ENCODE measurements around the gene SSC5D.

Gene SSC5D

DNA sequence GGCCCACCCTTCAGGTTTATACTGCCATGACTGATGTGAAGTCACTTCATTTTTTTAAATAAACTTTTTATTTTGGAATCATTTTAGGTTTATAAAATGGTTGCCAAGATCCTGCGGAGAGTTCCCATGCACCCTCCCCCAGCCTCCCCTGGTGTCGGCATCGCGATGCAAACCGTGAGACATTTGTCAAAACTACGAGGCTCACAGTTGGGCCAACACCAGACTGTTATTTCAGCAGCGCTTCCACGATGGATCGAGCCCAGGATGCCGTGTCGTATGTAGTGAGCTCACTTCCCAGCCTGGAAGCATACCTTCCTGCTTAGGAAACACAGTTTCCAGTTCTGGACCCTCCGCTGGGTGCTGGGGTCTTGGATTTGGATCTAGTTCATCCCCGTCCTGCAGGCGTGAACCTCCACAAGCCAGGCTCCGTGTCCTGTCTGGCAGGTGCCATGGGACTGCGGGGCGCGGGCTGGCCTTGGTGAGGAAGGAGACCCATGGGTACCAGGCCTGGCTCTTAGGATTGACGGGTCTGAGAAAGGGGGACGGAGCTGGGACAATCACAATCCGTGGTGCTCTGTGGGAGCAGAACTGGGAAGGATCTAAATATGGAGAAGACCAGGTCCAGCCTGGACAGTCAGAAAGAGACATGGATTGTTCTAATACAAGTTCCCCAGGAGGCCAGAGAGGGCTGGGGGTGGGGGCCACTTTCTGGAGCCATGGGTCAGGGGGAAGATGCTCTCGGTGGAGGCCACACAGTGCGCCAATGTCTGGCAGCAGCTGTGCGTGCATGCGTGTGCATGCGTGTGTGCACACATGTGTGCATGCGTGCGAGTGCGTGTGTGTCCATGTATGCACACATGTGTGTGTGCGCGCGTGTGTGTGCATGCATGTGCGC is 51.1 kb downstream of the SSC5D start:
- DNase-seq = no peak

DNA sequence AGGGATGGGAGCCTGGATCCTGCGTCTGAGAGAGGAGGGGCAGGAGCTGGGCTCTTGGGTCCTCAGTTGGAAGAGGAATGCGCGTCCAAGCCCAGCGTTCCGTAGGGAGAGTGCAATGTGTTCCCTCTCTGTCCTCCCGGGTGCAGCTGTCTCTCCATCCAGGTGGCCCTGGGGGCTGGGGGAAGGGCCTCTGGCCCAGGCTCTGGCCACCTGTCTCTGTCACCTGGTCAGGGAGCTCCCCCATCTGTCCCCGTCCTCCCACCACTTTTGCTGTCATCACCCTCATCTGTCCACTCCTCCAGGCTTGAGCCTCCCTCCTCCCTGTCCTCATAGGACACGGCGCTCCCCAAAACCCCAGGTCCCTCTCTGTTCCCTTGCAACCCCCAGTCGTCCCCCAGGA is 52.4 kb downstream of the SSC5D start:
- no peak for DNase-seq

DNA sequence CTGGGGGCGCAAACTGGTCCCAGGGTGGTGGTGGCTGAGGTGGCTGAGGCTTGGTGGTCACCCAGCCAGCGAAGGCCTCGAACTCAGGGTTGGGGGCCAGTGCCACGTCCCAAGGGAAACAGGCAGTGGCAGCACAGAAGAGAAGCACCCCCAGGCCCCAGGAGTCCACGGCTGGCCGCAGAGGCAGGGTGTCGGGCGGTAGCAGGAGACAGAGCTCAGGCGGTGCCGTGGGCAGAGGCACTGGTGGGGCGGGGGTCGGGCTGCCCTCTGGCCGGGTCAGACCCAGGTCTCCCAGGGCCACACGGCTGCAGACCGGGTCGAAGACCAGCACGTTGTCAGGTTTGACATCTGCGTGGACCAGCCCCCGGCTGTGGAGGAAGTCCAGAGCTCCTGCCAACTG is 52.9 kb downstream of the SSC5D start:
- DNase-seq = no peak

DNA sequence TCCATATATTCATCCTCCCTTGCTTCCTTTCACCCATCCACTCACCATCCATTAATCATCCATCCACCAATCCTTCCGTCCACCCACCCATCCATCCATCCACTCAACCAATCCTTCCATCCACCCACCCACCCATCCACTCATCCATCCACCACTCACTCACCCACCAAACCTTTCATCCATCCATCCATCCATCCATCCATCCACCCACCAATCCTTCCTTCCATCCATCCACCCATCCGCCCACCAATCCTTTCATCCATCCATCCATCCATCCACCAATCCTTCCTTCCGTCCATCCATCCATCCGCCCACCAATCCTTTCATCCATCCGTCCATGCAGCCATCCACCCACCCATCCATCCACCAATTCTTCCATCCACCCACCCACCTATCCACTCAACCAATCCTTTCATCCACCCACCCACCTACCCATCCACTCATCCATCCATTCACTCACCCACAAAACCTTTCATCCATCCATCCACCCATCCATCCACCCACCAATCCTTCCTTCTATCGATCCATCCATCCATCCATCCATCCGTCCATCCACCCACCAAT is 54.1 kb downstream of the SSC5D start:
- DNase-seq = no peak

DNA sequence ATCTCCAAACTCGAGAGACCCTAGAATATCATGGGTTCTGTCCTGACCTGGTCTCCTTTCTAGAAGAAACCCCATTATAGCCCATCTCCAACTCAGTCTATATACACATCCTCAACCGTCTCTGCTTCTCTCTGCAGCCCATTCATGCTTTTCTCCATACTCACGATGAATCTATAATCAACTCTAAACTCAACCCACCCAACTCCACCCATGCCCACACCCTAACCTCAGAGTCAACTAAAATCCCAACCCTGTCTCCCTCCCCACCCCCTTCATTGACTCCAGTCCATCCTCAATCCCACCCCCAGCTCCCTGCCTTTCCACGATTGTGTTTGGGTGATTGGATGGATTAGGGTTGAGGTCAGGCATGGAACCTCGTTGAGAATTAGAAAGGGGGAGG is 55.3 kb downstream of the SSC5D start:
- DNase-seq = no peak

DNA sequence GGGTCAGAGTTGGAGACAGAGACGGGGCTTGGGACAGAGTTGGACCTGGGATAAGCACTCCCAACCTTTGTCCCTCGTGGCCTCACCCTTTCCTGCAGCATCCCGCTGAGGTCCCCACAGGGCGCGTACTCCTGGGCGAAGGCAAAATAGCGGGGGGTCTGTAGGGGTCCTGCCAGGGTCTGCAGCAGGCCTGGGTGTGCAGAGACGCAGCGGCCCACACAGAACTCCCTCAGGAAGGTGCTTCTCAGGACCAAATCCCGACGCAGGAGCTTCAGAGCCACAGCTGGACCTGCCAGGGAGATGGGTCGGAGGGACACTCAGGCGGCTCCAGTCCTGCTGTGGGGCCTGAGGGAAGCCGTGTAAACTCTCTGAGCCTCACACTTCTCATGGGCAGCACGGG is 55.8 kb downstream of the SSC5D start:
- DNase-seq = no peak

DNA sequence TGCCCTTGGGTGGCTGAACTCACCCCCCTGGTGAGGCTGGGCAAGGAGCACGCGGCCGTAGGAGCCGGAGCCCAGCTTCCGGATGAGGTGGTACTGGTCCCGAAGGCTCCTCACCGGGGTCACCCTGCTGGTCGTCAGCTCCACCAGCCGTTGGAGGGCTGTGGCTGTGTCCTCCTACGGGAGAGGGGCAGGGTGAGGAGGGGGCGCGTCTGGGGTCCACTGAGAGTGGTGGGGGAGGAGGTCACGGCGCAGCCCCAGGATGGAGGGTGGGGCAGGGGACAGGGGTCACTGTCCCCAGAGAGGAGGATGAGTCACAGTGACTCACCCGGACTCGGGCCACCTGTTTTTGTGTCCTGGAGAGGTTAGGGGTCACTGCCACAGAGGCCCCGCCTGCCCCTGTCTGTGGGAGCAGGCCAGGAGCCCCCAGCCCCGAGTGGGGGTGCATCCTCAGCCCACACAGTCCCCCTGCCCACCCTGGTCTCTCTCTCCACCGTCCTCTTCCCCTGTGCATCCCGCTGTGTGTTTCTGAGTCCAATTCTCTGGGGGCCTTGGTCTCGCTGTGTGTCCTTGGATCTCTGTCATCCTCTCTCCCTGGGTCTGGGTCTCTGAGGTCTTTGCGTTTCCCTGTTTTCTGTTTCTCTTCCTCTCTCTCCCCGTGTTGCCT is 56.7 kb downstream of the SSC5D start:
- DNase-seq = no peak

DNA sequence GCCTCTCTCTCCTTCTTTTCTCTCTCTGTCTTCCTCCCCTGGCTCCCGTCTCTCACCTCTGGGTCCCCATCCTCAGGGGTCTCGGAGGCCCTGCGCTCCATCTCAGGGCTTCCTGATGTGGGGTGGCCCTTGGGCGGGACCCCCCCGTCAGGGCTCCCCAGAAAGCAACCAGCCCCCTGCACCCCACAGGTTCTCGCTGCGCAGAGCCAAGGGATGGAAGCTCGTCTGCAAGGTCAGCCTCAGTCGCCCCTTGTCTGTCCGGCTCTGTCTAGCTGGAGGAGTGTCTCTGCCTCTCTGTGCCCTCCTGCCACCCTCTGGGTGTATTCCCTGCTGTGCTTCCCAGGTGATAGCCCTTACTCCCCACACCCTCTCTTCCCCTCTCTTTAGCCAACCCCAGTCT is 57.2 kb downstream of the SSC5D start, which contains the start of gene SBK3:
SBK3 (minus strand) TSS at position 101 of the 400 bp plus-strand sequence; CDS start at position 101, 0 bp downstream.
- no peak for DNase-seq

DNA sequence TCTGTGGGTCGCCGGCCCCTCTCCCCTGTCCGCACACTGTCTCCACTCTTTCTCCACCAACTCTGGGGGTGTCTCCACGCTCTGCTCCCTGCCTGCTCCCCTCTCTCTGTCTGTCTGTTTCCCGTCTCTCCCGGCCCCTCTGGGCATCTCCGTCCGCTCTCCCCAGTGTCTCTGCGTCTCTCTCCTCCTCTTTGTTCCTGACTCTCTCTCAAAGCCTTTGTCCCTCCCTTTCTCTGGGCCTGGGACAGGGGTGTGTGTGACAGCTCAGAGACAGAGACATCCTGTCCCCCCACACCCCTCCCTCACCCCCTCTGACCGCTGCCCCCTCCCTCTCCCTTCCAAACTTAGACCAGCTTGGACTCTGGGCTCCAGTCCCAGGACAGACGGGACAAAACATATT is 57.8 kb downstream of the SSC5D start:
- DNase-seq = no peak

DNA sequence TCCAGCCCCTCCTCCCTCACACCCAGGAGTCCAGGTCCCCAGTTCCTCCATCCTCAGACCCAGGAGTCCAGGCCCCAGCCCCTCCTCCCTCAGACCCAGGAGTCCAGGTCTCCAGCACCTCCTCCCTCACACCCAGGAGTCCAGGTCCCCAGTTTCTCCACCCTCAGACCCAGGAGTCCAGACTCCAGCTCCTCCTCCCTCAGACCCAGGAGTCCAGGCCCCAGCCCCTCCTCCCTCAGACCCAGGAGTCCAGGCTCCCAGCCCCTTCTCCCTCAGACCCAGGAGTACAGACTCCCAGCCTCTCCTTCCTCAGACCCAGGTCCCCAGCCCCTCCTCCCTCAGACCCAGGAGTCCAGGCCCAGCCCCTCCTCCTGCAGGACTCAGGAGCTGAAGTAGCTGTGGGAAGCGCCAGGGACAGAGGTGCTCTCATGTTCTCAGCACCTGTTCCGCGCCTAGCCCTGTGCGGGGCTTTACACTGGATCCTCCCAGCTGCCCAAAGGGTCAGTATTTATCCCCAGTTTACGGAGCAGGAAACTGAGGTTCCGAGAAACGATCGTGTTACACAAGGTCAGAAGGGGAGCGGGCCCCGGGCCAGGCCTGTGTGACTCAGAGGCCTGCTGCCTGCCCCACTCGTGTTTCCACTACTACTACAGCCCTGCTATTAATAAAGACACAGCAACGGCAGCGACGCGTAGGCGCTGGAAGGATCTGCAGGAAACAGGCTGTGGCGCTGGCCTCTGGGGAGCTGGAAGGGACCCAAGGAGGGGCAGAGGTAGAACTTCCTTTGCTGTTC is 58.8 kb downstream of the SSC5D start:
- no peak for DNase-seq

DNA sequence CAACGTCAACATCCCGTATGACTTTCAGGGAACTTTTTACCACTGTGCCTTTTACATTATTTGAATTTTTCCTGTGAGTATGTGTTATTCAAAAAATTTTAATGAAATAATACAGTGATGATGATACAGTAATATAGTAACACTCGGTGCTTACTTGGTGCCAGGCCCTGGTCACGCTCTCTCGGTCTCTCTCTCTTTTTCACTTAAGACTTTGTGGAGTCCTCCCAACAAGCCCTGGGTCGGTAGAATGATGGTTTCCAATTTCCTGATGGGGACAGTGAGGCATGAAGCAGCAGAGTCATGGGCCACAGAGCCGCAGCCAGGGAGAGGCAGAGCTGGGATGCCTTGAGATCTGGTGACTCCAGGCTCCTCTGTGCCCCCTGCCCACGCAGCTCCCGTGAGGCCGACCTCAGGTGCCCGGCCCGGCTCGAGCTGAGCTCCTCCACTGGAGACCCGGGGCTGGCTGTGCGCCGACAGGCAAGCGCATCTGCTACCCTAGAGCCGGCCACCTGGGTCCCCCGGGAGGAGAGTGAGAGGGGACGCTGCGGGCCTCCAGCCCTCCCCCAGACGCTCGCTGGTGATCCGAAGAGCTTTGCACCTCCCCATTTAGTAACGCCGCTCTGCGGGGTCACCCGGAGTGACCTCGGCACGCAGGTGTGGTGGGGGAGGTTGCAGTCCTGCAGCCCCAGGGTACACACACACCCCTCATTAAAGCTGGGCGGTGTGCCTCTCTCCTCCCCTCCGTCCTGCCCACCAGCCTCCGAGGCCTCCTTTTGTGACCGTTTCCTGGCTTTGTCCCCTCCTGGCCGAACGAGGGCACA is 61.5 kb downstream of the SSC5D start:
- no peak for DNase-seq

DNA sequence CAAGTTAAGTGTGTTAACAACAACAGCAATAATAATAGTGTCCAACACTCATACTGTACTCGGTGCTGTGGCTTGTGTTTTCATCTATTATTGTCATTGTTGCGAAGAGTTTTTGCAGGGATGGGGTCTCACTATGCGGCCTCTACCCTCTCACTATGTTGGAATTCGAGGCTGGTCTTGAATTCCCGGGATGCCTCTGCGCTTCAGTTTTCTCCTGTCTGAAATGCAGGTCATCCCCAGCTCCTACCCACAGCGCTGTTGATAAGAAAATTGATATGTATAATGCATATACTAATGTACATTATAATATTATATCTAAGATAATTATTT is 62.0 kb downstream of the SSC5D start:
- no peak for DNase-seq

DNA sequence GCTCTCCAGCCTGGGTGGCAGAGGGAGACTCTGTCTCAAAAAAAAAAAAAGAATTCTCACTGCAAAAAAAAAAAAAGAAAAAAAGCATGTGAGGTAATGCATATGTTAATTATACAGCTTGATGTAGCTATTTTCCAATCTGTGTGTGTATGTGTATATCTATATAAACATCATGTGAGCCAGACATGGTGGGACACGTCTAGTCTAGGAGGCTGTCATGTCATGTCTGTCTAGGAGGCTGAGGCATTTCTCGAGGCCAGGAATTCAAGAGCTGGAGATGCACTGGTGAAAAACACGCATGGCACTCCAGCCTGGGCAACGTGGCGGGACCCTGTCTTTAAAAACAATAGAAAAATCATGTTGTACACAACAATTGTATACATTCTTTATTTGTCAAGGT is 64.0 kb downstream of the SSC5D start:
- no peak for DNase-seq

DNA sequence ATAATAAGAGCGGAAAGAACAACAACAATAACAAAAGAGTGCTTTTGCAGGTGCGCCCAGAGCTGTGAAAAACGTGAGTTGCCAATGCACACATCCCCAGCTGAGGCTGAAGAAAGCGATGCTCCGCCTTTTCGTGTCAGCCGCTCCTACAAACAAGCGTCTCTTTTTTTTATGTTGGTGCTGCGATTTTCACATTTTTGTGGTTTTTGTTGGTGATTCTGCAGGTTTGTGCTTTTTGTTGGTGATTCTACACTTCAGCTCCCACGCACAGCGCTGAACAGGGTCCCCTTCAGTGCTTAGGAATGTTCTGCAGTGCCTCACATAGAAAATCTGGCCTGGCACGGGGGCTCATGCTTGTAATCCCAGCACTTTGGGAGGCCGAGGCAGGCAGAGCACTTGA is 64.4 kb downstream of the SSC5D start:
- no peak for DNase-seq

DNA sequence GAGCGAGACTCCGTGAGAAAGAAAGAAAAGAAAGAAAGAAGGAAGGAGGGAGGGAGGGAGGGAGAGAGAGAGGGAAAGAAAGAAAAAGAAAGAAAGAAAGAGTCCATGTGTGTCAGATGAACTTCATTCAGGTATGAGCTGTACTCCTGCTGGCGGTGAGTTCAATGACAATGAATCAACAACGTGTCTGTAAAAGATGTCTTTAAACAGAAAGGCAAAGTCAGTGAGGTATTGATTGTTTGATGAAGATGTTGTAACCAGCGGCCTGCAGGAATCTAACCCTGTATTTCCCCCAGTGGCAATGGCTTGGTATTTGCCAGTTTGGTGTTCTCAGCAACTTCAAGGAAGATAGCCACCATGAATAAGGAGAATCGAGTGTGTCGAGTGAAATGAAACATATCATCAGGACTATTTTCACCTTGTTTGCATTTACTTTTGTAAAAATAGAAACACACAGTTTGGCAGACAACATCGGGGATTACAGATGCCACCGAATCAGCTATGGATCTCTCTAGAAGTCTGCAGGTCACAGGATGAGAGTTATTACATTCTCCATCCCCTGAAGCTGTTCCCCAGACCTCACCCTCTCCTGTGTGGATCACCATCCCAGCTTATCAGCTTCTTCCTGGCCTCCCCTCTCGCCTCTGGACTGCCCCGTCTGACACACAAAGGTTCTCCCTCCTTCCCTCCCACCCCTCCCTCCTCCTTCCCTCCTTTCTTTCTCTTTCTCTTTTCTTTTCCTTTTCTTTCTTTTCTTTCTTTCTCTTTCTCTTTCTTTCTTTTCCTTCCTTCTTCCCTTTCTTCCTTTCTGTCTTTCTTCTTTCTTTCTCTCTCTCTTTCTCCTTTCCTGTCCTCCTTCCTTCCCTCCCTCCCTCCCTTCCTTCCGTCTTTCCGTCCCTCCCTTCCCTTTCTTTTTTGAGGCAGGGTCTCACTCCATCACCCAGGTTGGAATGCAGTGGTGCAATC is 65.3 kb downstream of the SSC5D start:
- no peak for DNase-seq

DNA sequence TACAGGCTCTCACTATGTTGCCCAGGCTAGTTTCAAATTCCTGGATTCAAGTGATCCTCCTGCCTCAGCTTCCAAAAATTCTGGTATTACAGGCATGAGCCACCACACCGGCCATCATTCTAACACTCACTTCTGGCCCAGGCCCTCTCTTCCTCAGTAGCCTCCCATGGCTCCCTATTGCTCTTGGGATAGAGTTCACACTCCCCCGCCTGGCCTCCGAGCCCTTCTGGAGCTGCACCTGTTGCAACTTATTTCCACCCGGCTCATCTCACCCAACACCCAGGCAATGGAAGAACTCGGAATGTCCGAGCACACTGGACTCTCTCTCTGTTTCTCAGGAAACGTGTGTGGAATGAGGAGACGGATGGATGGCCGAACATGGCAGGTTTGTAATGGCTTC is 66.1 kb downstream of the SSC5D start:
- no peak for DNase-seq

DNA sequence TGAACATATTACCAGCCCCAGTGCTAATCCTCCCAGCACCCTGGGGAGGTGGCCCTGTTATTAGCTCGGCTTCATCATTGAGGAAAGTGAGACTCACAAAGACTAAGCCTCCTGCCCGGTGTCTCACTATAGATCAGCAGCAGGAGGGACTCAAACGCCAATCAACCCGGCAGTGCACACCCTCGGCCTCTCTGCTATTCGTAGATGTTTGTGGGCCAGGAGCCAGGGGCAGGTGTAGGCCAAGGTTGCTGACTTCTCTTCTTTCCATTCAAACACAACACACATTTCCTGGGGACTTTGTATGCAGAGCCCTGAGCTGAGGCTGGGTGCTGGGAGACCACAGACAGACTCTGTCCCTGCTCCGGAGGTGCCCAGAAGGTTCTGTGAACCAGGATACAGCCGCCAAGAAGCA is 66.5 kb downstream of the SSC5D start:
- DNase-seq = no peak

DNA sequence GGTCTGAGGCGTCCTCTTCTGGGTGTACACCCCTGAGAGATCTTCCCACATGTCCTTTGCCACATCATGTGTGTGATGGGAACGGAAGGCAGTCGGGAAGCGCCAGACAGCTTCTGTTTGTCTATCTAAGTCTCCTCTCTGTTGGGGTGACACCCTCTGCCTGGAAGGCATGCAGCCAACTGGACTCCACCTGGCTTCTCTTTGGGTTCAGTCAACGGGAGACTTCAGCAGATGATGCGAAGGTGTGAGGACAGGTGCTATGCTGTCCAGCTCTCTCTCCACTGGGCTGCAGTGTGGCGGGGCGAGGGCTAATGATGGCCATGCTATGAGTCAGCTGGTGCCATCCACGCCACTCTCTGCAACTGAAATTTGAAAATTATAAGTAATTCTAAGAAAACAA is 71.4 kb downstream of the SSC5D start:
- no peak for DNase-seq

DNA sequence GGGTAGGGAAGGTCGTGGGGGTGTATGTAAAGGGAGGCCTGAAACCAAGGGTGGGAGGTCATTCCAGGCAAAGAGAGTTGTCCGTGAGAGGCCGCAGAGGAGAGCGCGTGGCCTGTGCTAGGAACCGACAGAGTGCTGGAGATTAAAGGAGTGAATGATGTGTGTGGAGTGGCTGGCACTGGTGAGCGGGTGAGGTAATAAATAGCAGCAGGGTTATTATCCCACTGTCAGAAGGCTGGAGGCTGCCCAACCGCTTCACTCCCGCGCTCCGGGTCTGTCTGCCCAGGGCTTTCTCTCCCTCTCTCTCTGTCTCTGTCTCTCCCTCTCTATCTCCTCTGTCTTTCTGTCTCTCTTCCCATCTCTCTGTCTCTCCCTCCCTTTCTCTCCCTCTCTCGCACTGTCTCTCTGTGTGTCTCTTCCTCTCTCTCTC is 75.0 kb downstream of the SSC5D start:
- no peak for DNase-seq

DNA sequence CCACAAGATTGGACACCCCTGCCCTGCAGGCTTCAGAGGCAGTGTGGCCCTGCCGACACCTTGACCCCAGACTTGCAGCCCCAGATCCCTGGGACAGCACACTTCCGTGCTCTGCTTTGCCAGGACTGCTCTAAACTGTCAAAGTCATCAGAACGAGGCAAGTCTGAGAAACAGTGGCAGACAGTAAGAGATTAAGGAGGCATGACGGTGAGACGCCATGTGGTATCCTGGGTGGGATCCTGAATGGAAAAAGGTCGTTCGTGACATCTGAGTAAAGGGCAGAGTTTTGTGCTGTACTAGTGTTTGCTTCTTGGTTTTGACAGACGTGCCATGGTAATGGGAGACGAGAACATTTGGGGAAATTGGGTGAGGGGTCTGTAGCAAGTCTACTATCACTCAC is 78.6 kb downstream of the SSC5D start:
- no peak for DNase-seq

DNA sequence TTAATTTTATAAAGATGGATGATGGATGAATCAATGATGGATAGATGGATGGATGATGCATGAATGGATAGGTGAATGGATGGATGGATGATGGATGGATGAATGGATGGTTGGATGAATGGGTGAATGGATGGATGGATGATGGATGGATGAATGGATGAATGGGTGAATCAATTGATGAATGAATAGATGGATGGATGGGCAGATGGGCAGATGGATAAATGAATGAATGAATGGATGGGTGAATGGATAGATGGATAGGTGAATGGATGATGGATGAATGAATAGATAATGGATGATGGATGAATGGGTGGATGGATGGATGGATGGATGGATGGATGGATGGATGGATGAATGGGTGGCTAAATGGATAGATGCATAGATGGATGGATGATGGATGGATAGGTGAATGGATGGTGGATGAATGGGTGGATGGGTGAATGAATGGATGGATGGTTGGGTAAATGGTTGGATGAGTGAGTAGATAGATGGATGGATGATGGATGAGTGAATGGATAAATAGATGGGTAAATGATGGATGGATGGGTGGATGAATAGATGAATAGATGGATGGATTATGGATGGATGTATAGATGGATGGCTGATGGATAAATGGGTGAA is 79.6 kb downstream of the SSC5D start:
- DNase-seq = no peak

All from stimulated activated CD4-positive, alpha-beta T cell treated with anti-CD3 and anti-CD28 coated beads, Interleukin-2, amount 100 ng/mL, for 48 hours (primary cell).